NCI-H2107 treated with DMSO at 0.1 percent for 48 hours (cell line): ENCODE results near the gene PLS1.
"Not testable (repeated sequence)": the region's sequence is repeated elsewhere in the genome, so short reads cannot be mapped to it uniquely, and the experiment has no call there.

ENCODE experiments used
- DNase-seq: peaks from one replicate; lab custom pipeline; 2025; ENCODE audit not compliant: unreplicated experiment; lab: John Stamatoyannopoulos, UW

The PLS1 gene

GRCh38 chr3:142595951-142596725 lies at the start of gene PLS1:
PLS1 (plus strand) TSS chr3:142596393; CDS start chr3:142664238, 67,845 bp downstream.
- DNase-seq = peak; percentile 93

DNA sequence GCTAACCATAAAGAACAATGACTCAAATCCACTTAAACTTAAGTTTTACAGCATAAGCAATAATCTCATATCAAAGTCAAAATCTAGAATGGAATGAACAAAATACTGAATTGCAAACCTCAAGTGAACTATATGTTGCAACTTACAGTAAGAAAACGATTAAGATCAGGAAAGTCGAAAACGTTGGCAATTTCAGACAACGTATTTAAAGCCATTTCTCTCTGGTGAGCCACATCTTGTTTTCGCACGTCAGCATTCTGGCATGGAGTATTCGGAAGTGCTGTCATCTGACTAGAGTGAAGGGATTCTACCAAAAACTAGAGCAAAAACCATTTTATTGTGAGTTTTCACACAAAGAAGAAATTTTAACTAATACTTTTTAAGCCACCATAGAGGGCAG lies 46.2 kb upstream of the PLS1 start:
- DNase-seq = no peak

DNA sequence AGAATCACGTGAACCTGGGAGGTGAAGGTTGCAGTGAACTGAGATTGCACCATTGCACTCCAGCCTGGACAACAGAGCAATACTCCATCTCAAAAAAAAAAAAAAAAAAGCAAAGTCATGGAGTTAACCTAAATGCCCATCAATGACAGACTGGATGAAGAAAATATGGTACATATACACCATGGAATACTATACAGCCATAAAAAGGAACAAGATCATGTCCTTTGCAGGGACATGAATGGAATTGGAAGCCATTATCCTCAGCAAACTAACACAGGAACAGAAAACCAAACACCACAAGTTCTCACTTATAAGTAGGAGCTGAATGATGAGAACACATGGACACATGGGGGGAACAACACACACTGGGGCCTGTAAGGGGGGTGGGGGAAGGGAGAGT lies 43.6 kb upstream of the PLS1 start:
- DNase-seq = not testable (repeated sequence)

- DNase-seq = no peak
Measured at GRCh38 chr3:142553741-142554140, 42.5 kb upstream of the PLS1 start.

GRCh38 chr3:142560118-142560517 lies 36.1 kb upstream of the PLS1 start:
- no peak for DNase-seq

- no peak for DNase-seq
Measured at GRCh38 chr3:142563496-142563997, 32.6 kb upstream of the PLS1 start.

DNA sequence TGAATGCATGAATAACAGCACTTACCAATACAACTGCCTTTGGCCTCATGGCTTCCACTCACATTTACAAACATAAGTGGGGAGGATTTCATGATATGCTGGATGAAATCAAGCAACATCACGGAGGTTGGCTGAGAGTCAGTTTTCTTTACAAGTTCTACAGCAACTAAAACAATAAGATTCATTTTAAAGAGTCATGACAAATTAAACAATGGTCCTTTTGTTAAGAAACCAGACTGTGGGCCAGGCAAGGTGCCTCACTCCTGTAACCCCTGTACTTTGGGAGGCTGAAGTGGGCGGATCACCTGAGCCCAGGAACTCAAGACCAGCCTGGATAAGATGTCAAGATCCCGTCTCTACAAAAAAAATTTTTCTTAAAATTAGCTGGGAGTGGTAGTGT lies 30.1 kb upstream of the PLS1 start:
- DNase-seq = no peak

- no peak for DNase-seq
Measured at GRCh38 chr3:142568393-142569017, 27.7 kb upstream of the PLS1 start.

DNA sequence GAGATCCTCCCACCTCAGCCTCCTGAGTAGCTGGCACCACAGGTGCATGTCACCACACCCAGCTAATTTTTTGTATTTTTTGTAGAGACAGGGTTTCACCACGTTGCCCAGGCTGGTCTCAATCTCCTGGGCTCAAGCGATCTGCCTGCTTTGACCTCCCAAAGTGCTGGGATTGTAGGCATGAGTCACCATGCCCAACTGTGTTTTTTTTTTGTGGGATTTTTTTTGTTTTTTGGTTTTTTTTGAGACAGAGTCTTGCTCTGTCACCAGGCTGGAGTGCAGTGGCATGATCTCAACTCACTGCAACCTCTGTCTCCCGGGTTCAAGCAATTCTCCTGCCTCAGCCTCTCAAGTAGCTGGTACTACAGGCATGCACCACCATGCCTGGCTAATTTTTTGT lies 26.8 kb upstream of the PLS1 start:
- DNase-seq = not testable (repeated sequence)

DNA sequence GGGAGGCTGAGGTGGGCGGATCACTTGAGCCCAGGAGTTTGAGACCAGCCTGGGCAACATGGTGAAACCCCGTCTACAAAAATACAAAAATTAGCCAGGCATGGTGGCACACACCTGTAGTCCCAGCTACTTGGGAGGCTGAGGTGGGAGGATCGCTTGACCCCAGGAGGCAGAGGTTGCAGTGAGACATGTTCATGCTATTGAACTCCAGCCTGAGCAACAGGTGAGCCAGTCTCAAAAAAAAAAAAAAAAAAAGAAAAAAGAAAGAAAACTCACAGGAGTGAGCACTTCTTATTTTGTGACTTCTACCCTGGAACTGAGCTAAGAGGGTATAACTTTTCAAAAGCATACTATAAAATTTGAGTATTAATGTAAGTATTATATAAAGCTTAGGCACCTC lies 22.0 kb upstream of the PLS1 start:
- DNase-seq = not testable (repeated sequence)

DNA sequence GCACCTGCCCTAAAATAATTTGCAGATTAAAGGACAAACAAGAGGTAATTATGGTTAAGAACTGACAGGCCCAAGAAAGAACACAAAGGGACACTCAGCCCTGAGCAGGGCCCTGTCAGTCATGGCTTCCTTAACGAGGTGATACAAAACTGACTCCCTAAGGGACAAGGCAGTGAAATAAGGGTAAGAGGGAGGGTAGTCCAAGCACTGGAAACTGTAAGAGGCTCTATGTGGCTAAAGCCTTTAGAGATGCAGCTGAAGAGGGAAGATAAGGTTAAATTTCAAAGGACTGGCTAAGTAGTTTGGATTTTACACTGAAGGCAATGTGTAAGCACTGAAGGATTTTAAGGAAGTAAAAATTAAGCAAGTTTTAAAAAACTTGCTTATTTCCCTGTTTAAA lies 21.5 kb upstream of the PLS1 start:
- DNase-seq = peak; percentile 76

DNA sequence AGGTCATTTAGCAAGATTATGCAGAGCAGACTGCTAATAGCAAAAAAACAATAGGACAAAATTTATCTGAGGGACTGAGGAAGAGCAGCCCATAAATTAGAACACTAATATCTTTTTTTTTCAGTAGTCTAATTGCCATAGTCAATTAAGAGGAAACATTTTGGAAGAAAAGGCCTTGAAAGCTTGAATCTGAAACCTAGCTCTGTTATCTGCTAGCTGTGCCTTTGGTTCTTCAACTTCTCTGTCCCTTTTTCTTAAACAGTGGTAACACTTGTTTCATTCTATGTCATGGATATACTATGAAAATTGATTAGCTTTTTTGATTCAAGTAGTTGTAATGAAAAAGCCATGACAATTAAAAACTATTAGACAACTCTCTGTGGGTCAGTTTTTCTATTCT lies 19.4 kb upstream of the PLS1 start:
- no peak for DNase-seq

GRCh38 chr3:142577696-142578328 lies 18.4 kb upstream of the PLS1 start:
- DNase-seq = peak; percentile 20

- DNase-seq = peak; percentile 90
Measured at GRCh38 chr3:142578329-142579223, 17.6 kb upstream of the PLS1 start, which contains the start of gene ATR. ATR (minus strand) TSS chr3:142578733; CDS start chr3:142578704, 29 bp downstream.

GRCh38 chr3:142580061-142580423 lies 16.2 kb upstream of the PLS1 start:
- DNase-seq = no peak

GRCh38 chr3:142581070-142581469 lies 15.1 kb upstream of the PLS1 start:
- not testable (repeated sequence) for DNase-seq

DNA sequence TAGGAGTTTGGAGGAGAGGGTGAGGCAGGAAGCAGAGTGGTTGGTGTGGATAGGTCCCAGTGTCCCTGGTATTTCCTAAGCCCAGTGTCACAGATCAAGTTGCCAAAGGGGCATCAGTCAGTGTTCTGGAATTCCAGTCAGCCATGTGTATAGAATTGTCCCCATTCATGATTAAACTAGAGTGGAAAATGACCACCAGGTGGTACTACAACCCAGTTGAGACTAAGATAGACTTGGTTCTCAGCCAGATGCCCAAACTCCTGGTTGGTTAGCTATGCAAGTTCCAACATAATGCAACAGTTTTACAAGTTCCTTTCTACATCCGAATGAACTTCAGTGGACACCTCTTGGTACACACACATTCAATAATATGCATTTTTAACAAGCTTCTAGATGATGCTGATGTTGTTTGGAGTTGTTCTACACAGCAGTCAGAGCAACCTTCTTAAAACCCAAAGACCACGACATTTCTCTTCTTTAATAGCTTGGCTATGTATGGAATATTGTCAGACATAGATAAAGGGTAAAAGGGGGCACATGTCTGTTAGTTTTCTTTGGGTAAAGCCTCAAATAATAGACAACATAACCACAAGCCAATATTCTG lies 9.3 kb upstream of the PLS1 start:
- DNase-seq = peak; percentile 69

DNA sequence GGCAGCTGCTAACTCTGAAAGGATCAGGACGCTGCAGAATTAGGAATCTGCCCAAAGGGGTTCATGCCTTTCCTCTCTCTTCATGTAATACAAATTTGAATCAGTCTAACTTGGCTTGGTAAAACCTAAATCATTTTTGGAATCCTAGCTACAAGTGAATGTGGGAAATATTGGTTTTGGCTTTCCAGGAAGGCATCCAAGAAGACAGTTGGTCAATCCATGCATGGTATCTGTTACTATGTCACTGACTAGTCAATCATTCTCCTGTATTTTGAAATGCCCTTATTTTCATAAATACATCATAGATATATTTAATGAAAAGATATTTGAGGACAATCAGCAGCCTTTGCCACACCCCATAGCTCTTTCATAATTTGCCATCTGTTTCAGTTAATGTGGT lies 7.5 kb upstream of the PLS1 start:
- no peak for DNase-seq

DNA sequence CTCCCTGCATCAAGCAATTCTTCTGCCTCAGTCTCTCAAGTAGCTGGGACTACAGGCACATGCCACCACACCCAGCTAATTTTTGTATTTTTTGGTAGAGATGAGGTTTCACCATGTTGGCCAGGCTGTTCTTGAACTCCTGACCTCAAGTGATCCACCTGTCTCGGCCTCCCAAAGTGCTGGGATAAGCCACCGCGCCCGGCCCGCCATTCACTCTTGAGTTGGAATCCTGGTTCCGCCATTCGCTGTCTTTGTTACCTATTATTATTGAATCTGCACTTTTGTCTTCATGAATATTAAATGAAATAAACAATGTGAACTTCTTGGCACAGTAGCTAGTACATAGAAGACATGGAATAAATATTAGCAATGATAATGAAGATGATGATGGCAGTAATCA lies 3.9 kb upstream of the PLS1 start:
- DNase-seq = not testable (repeated sequence)

DNA sequence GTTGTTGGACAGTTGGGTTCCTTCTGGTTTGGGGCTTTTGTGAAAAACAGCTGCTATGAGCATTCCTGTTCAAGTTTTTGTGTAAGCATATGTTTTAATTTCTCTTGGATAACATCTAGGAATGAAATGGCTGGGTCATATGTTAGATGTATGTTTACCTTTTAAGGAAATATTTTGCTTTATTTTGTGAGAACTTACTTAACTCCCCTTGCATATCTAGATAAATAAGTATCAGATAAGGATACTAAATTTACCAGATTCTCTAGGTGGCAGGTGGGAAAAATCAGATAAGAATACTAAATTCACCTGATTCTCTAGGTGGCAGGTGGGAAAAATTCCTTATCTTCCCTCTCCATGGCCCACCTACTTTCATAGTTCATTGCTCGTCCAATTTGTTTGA lies 1.1 kb upstream of the PLS1 start:
- no peak for DNase-seq

DNA sequence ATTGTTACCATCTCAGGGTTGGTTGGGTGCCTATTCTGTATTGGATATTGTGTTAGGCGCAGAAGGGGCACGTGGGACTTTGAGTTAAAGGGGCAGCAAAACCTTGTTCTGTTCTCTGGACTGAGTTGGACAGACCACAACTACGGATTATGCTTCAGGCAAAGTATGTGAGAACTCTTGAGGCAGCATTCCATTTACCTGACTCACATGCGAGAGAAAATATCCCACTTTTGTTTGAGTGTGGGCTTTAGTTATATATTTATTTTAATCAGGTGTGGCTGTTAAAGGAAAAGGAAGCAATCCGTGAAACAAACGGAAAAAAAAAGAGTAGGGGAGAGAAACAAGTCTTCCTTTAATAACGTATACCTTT lies 627 bp upstream of the PLS1 start:
- DNase-seq = no peak
